NCI-H1092 (cell line): ENCODE data around the gene OGG1.

Experiments
- DNase-seq: peaks from one replicate; lab custom pipeline; 2025; lab: John Stamatoyannopoulos, UW

OGG1 gene

DNA sequence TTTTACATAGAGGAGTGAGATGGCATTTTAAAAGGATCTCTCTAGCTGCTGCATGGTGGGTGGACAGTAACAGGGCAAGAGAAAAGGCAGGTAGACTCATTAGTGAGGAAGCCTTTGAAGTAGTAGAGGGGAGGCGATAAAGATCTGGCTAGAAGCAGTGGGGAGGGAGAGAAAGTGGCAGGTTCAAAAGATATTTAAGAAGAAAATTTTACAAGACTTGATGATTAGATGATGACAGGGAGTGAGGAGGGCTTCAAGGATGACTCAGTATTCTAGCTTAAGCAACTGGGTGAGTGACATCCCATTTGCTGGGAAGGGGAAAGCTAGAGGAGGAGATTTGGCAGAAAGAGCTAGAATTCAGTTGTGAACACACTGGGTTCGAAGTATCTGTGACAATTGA is 22.0 kb upstream of the OGG1 start:
- DNase-seq = no peak

DNA sequence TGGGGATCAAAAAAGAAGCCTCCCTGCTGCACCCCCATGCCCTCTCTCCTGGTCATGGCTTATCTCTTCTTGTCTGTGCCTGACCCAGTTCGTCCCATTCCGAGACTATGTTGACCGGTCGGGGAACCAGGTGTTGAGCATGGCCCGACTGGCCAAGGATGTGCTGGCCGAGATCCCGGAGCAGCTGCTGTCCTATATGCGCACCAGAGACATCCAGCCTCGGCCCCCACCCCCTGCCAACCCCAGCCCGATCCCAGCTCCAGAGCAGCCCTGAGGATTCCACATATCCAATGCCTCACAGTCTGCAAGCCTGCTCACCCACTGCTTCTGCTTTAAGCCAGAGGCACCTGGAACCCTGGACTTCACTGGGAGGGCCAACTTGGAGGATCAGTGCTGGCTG is 20.3 kb upstream of the OGG1 start:
- no peak for DNase-seq

DNA sequence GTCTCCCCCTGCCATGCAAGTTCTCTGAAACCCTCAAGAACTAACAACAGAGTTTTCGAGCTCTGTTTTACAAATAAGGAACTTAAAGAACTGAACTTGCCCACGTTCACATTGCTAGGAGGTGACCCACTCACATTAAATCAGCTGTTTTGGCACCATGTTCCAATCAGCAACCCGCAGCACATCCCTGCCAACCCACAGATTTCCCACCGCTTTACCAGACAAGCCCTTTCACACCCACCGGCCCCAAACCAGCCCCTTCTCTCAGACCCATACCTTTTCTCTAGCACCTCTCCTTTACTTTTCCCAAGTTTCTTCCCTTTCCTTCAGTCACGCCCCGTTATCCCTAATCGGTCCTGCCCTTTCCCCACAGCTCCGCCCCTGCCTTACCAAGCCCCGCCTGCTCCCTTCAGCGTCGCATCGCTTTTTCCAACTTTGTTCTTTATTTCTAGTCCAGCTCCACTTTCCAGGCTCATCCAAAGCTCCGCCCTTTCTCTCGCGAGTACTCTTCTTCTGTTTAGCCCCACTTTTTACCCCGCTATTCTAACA is 19.0 kb upstream of the OGG1 start:
- peak; percentile 43 for DNase-seq

DNA sequence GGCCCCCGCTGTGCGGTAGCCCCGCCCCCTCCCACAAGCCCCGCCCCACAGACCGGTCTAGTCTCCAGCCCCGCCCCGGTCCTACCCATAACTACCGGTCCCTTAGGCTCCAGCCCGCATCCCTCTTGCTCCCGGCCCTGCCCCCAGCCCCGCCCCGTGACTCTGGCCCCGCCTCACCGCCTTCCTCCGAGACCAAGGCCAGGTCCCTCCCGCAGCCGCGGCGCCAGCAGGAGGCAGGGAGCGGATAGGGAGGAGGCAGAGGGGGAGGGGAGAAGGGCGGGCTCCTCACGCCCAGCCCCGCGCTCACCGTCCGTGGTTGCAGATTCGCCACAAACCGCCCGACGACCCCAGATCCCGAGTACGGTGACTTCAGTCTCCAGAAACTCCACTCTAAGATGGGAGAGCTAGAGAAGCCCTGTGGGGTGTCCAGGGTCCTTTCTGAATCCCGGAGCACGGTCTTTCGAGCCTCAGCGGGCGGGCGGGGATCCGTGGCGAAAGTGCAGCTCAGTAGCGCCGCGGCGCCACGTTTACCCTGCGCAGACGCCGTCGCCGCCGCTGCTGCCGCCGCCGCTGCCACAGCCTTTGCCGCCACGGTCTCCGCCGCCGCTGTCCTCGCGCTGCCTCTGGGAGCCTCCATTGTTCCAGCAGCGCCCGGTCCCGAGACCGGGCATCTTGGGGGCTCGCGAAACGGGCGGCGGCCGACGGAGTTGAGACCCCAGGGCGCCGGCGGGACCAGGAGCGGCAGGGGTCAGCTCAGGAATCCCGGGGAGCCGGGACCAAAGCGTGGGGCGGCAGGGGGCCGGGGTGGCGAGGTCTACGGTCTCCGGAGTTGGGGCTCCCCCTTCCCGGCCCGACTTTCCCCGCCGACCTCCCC is 18.3 kb upstream of the OGG1 start, which contains the start of gene BRPF1:
TSS of gene BRPF1 (plus strand) at position 530 of the 874 bp plus-strand sequence. CDS start 2,406 bp downstream, outside the sequence.
- DNase-seq = peak; percentile 95

DNA sequence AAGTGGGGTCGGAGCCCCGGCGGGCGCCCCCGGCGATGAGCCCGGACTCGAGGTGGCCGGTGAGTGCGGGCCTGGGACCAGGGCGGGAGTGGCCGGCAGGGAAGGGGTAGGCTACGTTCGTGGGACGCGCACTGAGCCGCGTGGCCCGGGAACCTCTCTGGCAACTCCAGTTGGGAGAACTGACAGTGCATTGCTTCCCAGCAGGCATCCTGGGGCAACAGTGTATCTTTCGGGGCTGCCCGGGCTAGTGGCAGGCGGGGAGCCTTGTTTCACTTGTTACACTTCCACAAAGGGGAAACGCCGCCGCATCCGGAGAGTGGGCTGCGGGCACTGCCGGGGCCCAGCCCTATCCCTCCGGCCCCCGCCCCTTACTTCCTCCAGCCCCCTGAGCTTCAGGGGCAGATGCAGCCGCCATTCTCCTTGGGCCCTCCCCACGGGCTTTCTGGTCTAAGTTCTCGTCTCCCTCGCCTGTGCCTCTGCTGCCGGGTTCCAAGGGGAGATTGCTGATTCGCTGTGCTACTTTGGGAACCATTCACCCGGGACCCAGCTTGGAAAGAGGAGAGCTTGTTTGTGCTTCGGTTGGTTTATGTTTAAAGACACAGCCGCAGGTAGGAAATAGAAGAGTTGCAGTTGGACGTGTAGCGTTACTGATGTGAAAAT is 17.5 kb upstream of the OGG1 start:
- DNase-seq = no peak

DNA sequence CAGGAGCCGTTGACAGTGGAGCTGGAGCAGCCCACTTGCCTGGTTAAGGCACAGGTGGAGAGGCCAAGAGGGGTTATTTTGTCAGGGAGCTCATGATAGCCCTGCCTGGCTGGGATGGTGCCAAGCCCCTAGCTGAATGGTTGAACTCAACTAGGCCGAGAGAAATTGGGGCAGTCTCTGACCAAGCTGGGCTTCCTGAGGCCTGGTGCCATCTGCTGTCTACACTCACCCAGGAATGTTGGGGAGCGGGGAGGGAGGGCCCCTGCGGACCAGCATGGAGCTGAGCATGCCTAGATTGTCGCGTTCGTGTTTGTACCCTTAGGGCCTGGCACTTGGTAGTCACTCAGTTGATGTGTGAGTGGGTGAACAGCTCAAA is 17.0 kb upstream of the OGG1 start:
- no peak for DNase-seq

DNA sequence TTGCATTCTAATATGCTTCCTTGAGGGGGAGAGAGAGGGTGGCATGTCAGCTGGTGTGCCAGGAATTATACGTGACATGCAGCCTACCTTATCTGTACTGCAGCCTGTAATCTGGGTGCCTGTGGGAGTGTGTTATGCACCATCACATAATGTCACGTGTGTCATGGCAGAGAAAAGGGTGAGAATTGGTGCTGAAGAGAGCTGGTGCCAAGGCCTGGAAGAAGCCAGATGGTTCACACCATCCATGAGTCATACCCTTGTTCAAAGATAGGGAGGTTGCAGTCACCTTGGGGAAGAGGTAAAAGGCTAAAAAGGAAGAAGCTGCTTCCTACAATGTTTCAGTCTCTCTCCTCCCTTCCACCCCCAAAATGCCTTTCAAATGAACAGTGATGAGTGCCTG is 12.9 kb upstream of the OGG1 start:
- no peak for DNase-seq

DNA sequence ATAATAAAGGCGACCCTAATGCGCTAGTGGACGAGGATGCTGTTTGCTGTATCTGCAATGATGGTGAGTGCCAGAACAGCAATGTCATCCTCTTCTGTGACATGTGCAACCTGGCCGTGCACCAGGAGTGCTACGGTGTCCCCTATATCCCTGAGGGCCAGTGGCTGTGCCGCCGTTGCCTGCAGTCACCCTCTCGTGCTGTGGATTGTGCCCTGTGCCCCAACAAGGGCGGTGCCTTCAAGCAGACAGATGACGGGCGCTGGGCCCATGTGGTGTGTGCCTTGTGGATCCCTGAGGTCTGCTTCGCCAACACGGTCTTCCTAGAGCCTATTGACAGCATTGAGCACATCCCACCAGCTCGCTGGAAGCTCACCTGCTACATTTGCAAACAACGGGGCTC is 10.6 kb upstream of the OGG1 start:
- DNase-seq = no peak

DNA sequence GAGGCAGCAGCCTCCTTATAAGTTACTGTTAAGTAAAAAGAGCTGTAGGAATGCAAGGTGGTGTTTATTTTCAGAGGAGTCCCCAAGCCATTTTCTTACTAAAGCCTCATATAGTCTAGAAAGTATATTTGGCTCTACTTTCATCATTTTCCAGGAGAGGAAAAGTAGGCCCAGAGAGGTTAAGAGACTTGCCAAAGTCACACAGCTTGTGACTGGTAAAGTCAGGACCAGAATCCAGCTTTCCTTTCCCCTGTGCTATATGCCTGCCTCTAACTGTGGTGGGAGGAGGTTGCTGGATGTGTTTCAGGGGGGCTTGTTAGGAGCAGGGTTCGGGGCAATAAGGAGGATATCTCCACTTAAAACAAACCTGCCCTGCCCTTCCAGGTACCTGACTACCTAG is 7.2 kb upstream of the OGG1 start:
- no peak for DNase-seq

DNA sequence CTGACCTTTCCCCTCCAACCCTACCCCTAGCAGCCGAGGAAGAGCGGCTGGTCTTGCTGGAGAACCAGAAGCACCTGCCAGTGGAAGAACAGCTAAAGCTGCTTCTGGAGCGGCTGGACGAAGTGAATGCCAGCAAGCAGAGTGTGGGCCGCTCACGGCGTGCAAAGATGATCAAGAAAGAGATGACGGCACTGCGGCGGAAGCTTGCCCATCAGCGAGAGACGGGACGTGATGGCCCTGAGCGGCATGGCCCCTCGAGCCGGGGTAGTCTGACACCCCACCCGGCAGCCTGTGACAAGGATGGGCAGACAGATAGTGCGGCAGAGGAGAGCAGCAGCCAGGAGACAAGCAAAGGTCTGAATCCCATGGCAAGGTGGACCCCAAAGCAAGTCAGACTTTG is 6.2 kb upstream of the OGG1 start:
- DNase-seq = no peak

DNA sequence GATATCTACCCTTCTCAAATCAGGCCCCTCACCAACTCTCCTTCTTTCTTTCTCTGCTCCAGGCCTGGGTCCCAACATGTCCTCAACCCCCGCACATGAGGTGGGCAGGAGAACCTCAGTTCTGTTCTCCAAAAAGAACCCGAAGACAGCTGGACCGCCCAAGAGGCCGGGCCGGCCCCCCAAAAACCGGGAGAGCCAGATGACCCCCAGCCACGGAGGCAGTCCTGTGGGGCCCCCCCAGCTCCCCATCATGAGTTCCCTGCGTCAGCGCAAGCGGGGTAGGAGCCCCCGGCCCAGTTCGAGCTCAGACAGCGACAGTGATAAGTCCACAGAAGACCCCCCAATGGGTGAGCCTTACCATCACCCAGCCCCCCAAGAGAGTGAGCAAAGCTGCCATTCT is 5.6 kb upstream of the OGG1 start:
- no peak for DNase-seq

DNA sequence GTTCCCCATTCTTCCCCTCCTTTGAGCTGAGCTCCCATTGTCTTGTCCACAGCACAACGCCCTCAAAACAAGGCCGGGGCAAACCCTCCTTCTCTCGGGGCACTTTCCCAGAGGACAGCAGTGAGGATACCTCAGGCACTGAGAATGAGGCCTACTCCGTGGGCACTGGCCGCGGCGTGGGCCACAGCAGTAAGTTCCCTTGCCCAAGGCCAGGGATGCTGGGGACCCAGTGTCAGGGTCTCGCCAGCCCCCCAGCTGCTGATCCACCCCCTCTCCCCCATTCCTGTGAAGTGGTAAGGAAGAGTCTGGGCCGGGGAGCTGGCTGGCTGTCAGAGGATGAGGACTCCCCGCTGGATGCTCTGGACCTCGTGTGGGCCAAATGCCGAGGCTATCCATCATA is 4.2 kb upstream of the OGG1 start:
- DNase-seq = no peak

DNA sequence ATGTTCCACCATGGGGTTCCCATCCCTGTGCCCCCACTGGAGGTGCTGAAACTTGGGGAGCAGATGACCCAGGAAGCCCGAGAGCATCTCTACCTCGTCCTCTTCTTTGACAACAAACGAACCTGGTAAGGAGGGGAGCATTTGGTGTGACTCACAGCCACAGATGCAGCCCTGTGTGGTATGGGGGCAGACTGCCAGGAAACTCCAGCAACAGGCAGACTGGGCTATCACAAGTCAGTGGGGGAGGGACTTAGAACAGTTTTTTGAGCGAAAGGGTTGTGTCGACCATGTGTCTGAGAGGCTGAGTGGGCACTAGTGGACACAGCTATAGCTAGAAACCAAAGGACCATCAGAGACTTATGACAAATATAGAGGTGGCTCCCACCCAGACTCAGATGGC is 3.4 kb upstream of the OGG1 start:
- no peak for DNase-seq

DNA sequence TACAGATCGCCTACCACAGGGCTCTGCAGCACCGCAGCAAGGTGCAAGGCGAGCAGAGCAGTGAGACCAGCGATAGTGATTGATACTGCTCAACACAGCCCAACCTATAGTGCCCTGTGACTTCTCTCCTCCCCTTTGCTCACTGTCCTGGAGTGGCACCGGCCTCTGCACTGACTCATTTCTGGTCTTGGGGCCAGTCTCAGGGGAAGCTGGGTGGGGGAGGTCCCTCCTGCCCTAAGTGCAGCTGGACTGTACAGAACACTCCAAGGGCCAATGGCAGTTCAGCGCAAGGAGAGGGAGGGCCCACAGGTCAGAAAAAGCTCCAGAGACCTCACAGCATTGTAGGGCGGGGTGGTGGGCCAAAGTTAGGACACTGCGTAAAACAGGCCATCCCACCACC is 2.5 kb upstream of the OGG1 start:
- DNase-seq = no peak

DNA sequence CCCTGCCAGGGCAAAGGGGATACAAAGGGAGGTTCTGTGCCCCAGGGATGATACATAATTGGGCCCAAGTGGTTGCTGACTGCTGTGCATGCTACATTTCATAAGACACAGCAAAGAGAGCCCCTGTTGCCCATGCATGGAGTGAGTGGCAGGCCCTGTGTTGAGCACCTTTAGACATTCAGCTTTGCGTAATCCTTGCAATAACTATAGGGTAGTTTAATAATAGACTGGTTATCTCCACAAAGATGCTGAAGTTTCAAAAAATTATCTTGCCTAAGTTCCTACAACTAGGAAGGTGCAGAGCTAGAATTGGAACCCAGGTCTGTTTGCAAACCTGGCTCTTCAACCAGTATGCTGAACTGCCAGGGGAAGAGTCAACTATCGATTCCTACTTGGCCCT is 1.7 kb upstream of the OGG1 start:
- no peak for DNase-seq

DNA sequence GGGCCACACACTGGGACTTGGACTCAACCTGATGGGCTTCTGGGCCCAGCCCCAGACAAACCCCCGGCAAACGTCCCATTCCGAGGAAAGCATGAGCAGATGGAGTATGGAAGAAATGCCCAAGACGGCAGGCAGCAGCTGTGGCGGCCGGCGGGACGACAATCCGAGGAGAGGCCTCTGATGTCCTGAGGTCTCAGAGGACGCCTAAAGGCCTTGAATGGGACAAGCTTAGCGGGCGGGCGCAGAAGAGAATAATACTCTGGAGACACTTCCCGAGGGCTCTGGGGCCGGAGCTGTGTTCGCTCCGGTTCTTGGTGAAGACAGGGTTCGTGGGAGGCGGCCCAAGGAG is 482 bp upstream of the OGG1 start:
- peak; percentile 35 for DNase-seq

DNA sequence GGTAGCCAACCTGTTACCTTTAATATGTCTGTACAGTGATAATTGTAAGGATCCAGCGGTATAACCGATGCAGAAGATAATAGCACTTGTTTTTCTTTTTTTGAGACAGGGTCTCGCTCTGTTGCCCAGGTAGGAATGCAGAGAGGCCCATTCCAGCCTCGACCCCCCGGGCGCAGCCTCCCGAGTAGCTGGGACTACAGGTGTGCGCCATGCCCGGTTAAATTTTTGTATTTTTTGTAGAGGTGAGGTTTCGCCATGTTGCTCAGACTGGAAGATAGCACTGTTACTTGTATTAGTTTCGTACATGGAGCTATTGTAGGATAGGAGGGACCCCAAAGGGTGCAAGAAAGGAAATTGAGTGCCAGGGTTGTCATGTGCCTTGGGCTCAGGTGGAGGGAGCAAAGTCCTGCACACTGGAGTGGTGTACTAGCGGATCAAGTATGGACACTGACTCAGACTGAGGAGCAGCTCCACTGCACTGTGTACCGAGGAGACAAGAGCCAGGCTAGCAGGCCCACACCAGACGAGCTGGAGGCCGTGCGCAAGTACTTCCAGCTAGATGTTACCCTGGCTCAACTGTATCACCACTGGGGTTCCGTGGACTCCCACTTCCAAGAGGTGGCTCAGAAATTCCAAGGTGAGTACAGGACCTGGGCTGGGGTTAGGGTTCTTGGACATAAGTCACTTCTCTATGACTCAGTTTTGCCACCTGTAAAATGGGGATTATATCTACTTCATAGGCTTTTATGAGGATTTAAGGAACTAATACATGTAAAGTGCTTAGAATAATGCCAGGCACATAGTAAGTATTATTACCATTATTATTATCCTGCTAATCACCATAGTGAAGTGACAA is 1.0 kb downstream of the OGG1 start:
- no peak for DNase-seq

DNA sequence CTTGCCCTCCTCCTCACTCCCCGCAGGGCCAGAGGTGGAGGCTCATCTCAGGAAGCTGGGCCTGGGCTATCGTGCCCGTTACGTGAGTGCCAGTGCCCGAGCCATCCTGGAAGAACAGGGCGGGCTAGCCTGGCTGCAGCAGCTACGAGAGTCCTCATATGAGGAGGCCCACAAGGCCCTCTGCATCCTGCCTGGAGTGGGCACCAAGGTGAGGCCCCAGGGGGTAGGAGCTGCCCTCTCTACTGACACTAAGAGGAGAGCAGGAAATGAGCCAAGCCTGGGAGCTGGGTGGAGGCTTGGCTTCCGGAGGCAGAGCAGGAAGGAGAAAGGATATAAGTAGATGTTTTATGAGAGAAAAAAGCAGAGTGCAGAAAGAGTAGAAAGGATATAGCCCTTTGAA is 4.9 kb downstream of the OGG1 start:
- DNase-seq = no peak

DNA sequence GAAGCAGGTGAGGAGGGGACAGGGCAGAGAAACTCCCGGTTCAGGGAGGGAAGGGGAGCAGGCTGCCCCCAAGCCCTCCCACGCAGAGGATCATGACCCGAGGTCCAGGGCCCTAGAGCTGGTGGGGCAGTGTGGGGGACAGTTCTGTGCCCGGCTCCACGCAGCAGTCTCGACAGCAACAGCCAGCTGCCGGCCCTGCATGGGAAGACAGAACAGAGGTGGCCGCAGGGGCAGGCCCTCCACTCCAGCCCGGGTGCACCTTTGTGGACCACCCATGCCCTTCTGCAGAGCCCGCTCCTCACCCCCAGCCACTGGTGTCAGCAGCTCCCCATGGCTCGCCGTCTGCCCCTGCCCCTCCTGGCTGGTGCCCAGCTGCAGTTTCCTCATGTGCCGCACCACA is 7.7 kb downstream of the OGG1 start:
- no peak for DNase-seq

DNA sequence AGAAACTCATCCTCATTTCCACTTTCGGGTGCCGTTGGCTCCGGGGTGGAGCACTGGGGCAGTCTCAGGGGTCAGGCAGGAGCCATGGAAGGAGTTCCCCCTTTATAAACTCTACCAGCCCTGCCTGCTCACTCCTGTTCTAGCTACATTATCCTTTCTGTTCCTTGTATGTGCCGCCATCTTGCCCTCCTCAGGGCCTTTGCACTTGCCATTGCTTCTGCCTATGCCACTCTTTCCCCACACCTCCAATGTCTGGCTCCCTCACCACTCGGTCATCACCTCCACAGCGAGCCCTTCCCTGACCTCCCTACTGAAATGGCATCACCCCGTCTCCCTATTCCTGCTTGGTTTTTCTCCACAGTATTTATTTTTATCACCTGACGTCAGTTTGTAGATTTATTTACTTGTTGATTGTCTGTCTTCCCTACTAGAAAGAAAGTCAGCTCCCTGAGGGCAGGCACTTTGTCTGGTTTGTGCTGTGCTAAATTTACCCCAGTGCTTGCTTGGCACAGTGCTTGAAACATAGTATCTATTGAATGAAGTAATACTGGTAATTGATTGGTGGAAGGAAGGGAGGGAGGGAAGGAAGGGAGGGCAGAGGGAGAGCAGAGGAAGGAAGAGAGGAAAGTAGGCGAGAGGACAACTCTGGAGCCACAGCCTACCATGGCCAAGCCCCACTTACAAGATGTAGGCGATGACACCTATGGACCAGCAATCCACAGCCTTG is 11.2 kb downstream of the OGG1 start:
- DNase-seq = no peak

DNA sequence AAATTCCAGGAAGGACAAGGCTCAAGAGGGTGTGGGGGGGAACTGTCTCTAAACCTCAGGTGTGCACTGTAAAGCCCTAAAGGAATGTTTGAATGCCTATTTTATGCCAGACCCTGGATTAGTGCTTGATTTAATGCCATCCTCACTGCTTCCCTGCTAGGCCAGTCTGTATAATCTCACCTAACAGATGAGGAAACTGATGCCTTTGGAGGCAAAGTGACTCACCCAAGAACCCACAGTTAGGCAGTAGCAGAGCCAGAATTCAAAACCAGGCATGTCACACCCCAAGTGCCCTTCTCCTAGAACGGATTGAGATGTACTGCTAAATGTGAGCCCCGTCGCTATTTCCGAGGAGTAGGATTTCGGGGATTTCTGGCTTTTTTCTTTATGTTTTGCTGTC is 12.2 kb downstream of the OGG1 start:
- DNase-seq = no peak

DNA sequence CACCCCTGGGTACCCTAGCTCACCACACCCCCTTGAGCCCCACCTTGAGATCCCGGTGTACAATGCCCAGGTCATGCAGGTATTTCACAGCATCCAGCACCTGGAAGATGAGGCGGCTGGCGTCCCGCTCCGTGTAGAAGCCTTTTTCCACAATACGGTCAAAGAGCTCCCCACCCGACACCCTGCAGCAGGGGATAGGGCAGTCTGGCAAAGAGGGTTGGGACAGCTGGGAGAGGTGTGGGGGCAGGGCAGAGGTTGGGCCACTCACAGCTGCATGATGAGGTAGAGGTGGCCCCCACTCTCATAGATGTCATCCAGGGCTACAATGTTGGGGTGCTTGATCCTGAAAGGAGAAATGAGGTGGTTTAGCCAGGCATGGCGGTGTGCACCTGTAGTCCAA is 13.1 kb downstream of the OGG1 start:
- no peak for DNase-seq
